H9 (cell line): Measurements from ENCODE around the gene MTG2. TPM values are rescaled to one million over a fixed set of nuclear protein-coding genes. Genes with fewer than 3 reads are reported as not detected.

Source experiments
- DNase-seq: peaks from one replicate; pipeline ENCODE4 v3.0.0-alpha.2; 2017
- H2AFZ ChIP-seq: one replicate; pipeline ENCODE4 v1.6.1; 2013; ENCODE audit warnings: mild to moderate bottlenecking, low read length, control low read depth, moderate library complexity
- H2AK5ac ChIP-seq: 2 replicates; pipeline ENCODE4 v1.6.1; 2013; ENCODE audit warnings: low read length, control low read depth, mixed read lengths; ENCODE audit not compliant: insufficient read length
- H2BK120ac ChIP-seq: one replicate; pipeline ENCODE4 v1.6.1; 2013; ENCODE audit warnings: low read depth, mild to moderate bottlenecking, low read length, control low read depth, inconsistent platforms; ENCODE audit not compliant: poor library complexity, severe bottlenecking
- H2BK12ac ChIP-seq: 2 replicates; pipeline ENCODE4 v1.6.1; 2013; ENCODE audit warnings: low read length, control low read depth, mixed read lengths, low read depth; ENCODE audit not compliant: insufficient read length
- H2BK15ac ChIP-seq: 2 replicates; pipeline ENCODE4 v1.6.1; 2013; ENCODE audit warnings: low read depth, low read length, control low read depth
- H2BK20ac ChIP-seq: one replicate; pipeline ENCODE4 v1.6.1; 2013; ENCODE audit warnings: low read depth, mild to moderate bottlenecking, low read length, control low read depth, inconsistent platforms; ENCODE audit not compliant: poor library complexity, severe bottlenecking
- H2BK5ac ChIP-seq: 2 replicates; pipeline ENCODE4 v1.6.1; 2013; ENCODE audit warnings: low read length, control low read depth, mixed read lengths; ENCODE audit not compliant: insufficient read length
- H3K14ac ChIP-seq: 2 replicates; pipeline ENCODE4 v1.6.1; 2013; ENCODE audit warnings: low read length, control low read depth; ENCODE audit not compliant: insufficient read depth
- H3K18ac ChIP-seq: 2 replicates; pipeline ENCODE4 v1.6.1; 2013; ENCODE audit warnings: low read depth, mild to moderate bottlenecking, mixed read lengths, low read length, control low read depth; ENCODE audit not compliant: insufficient read length
- H3K23ac ChIP-seq: 2 replicates; pipeline ENCODE4 v1.6.1; 2013; ENCODE audit warnings: low read length, control low read depth, mixed read lengths, low read depth; ENCODE audit not compliant: insufficient read length
- H3K23me2 ChIP-seq: 2 replicates; pipeline ENCODE4 v1.6.1; 2013; ENCODE audit warnings: low read depth, mild to moderate bottlenecking, mixed read lengths, low read length, control low read depth; ENCODE audit not compliant: insufficient read length, poor library complexity, severe bottlenecking
- H3K27ac ChIP-seq: 2 replicates; pipeline ENCODE4 v1.5.1; 2013; ENCODE audit warnings: low read length, control low read depth, mixed read lengths, low read depth; ENCODE audit not compliant: insufficient read length
- H3K27me3 ChIP-seq: 2 replicates; pipeline ENCODE4 v1.6.1; 2013; ENCODE audit warnings: low read length, control low read depth, inconsistent platforms; ENCODE audit not compliant: insufficient read depth
- H3K4ac ChIP-seq: 2 replicates; pipeline ENCODE4 v1.6.1; 2013; ENCODE audit warnings: low read depth, mild to moderate bottlenecking, control low read depth, inconsistent platforms, low read length, moderate library complexity
- H3K4me1 ChIP-seq: 2 replicates; pipeline ENCODE4 v1.6.1; 2013; ENCODE audit warnings: low read length, control low read depth, inconsistent platforms; ENCODE audit not compliant: insufficient read depth
- H3K4me2 ChIP-seq: 2 replicates; pipeline ENCODE4 v1.6.1; 2013; ENCODE audit warnings: low read length, control low read depth, mixed read lengths; ENCODE audit not compliant: insufficient read length, insufficient read depth
- H3K56ac ChIP-seq: 2 replicates; pipeline ENCODE4 v1.6.1; 2013; ENCODE audit warnings: low read depth, mild to moderate bottlenecking, mixed read lengths, low read length, control low read depth; ENCODE audit not compliant: insufficient read length
- H3K79me1 ChIP-seq: 2 replicates; pipeline ENCODE4 v1.6.1; 2013; ENCODE audit warnings: low read depth, mild to moderate bottlenecking, moderate library complexity, low read length, control low read depth, inconsistent platforms; ENCODE audit not compliant: insufficient read depth, poor library complexity, severe bottlenecking
- H3K79me2 ChIP-seq: 2 replicates; pipeline ENCODE4 v1.6.1; 2013; ENCODE audit warnings: low read length, control low read depth, inconsistent platforms; ENCODE audit not compliant: insufficient read depth
- H3K9ac ChIP-seq: 2 replicates; pipeline ENCODE4 v1.6.1; 2013; ENCODE audit warnings: low read length, control low read depth, mixed read lengths; ENCODE audit not compliant: insufficient read length; ENCODE audit errors: extremely low read depth
- H3K9me3 ChIP-seq: one replicate; pipeline ENCODE4 v1.6.1; 2013; ENCODE audit warnings: low read depth, low read length, inconsistent platforms; ENCODE audit not compliant: control insufficient read depth
- H3T11ph ChIP-seq: one replicate; pipeline ENCODE4 v1.6.1; 2013; ENCODE audit warnings: mild to moderate bottlenecking, low read length, control low read depth, inconsistent platforms
- H4K20me1 ChIP-seq: one replicate; pipeline ENCODE4 v1.6.1; 2013; ENCODE audit not compliant: control insufficient read depth, insufficient read length, insufficient read depth
- H4K5ac ChIP-seq: 2 replicates; pipeline ENCODE4 v1.6.1; 2013; ENCODE audit warnings: low read depth, mild to moderate bottlenecking, mixed read lengths, low read length, control low read depth; ENCODE audit not compliant: insufficient read length
- H4K8ac ChIP-seq: replicated peaks from 2 replicates; pipeline ENCODE4 v1.6.1; 2013; ENCODE audit warnings: low read length, control low read depth, mixed read lengths, low read depth; ENCODE audit not compliant: insufficient read length
- H4K91ac ChIP-seq: 2 replicates; pipeline ENCODE4 v1.6.1; 2013; ENCODE audit warnings: low read depth, mild to moderate bottlenecking, moderate library complexity, mixed read lengths, low read length, control low read depth; ENCODE audit not compliant: insufficient read length
- H3K27ac Mint-ChIP-seq, 3 experiments: 2 replicates in 2 of 3; 3 replicates in 1 of 3; pipeline ENCODE4 v1.8.0; 2020 to 2021; ENCODE audit warnings: mixed read lengths in 3 of 3, mild to moderate bottlenecking in 1 of 3, moderate library complexity in 1 of 3
- H3K27me3 Mint-ChIP-seq: 2 replicates; pipeline ENCODE4 v1.8.0; 2021; ENCODE audit warnings: low read depth, mild to moderate bottlenecking, moderate library complexity, mixed read lengths
- H3K36me3 Mint-ChIP-seq, 3 experiments: 2 replicates in 2 of 3; 3 replicates in 1 of 3; pipeline ENCODE4 v1.8.0; 2020 to 2021; ENCODE audit warnings: low read depth in 3 of 3, mixed read lengths in 3 of 3; ENCODE audit not compliant: insufficient read depth in 1 of 3
- H3K4me1 Mint-ChIP-seq, 2 experiments: 2 replicates each; pipeline ENCODE4 v1.8.0; 2020; ENCODE audit warnings: mixed read lengths in 2 of 2
- H3K4me3 Mint-ChIP-seq, 2 experiments: 2 replicates in 1 of 2; 3 replicates in 1 of 2; pipeline ENCODE4 v1.8.0; 2020 to 2021; ENCODE audit warnings: mild to moderate bottlenecking in 2 of 2, mixed read lengths in 2 of 2, moderate library complexity in 1 of 2
- H3K9me3 Mint-ChIP-seq, 2 experiments: 2 replicates in 1 of 2; 3 replicates in 1 of 2; pipeline ENCODE4 v1.8.0; 2020; ENCODE audit warnings: mild to moderate bottlenecking in 2 of 2, mixed read lengths in 2 of 2, moderate library complexity in 1 of 2
- CTCF ChIP-seq: fragments of 200-600 bp; sonication (generic); conservative IDR thresholded peaks from 3 replicates; pipeline ENCODE4 v1.8.0; 2021; ENCODE audit warnings: antibody characterized with exemption, mild to moderate bottlenecking
- WGBS: extraction: QIAGEN DNeasy Blood & Tissue Kit; methylation state at CpG from one replicate; pipeline ENCODE4 v1.1.7; 2013; ENCODE audit warnings: missing lambda C conversion rate, low lambda C conversion rate, mixed read lengths; ENCODE audit not compliant: insufficient read length; ENCODE audit errors: extremely low coverage; 5-methylcytosine and 5-hydroxymethylcytosine counted together
- total RNA-seq: library from RNA; stranded (reverse); gene quantifications from 2 replicates; pipeline ENCODE4 v1.2.1, GENCODE V29; 2021

MTG2 gene
- total RNA-seq, 1 experiment from 2014 or later: 25.1 TPM

DNA sequence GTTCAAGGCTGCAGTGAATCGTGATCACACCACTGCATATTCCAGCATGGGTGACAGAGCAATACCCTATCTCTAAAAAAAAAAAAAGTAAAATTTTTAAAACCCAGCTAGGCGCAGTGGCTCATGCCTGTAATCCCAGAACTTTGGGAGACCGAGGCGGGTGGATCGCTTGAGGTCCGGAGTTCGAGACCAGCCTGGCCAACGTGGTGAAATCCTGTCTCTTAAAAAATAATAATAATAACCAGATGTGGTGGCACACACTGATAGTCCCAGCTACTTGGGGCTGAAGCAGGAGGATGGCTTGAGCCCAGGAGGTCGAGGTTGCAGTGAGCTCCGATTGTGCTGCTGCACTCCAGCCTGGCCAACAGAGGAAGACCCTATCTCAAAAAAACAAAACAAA lies 13.5 kb downstream of the MTG2 start:
- Histone ChIP-seq H4K8ac (no peak overlapping the region), H2BK5ac (no peak overlapping the region), H3K56ac (no peak overlapping the region), H4K91ac (no peak overlapping the region), H4K5ac (no peak overlapping the region), H4K20me1 (no peaks in the 10 kb centered on the region), H3K4ac (no peak overlapping the region), H3T11ph (no peak overlapping the region), H3K18ac (no peak overlapping the region), H3K23ac (no peak overlapping the region), H2BK120ac (no peak overlapping the region), H3K9ac (no peak overlapping the region), H3K14ac (no peak overlapping the region), H2AFZ (no peak overlapping the region), H3K4me2 (no peak overlapping the region), H3K79me2 (no peaks in the 10 kb centered on the region), H3K23me2 (no peaks in the 10 kb centered on the region), H2AK5ac (no peak overlapping the region), H2BK20ac (no peak overlapping the region), H3K27me3 (no peaks in the 10 kb centered on the region), H3K4me1 (no peaks in the 10 kb centered on the region), H2BK12ac (no peak overlapping the region), H3K79me1 (no peaks in the 10 kb centered on the region), H3K9me3 (no peaks in the 10 kb centered on the region), H3K27ac (no peak overlapping the region), H2BK15ac (no peak overlapping the region)
- H3K9me3 Mint-ChIP-seq: no peaks in the 10 kb centered on the region
- no peak for TF ChIP-seq CTCF
- WGBS: no CpG with 5 or more reads among the region's 10 CpGs
- H3K27me3 Mint-ChIP-seq: no peaks in the 10 kb centered on the region
- DNase-seq: no peak
- peaks cover 17 to 34% (median 32%) of the 10 kb centered on the region in 3 experiments; a peak in 6 of 7 replicates for H3K36me3 Mint-ChIP-seq
- no peaks in the 10 kb centered on the region for H3K4me1 Mint-ChIP-seq
- H3K4me3 Mint-ChIP-seq: no peak overlapping the region
- no peak overlapping the region for H3K27ac Mint-ChIP-seq
